GM18499 (cell line): ENCODE measurements around the gene BGN.

ENCODE experiments used
- ATAC-seq: cut with Tn5 transposase; IDR thresholded peaks from one replicate; pipeline ENCODE4 v1.9.1; 2021; ENCODE audit warnings: moderate number of reproducible peaks; ENCODE audit not compliant: insufficient read depth, unreplicated experiment

Gene BGN

DNA sequence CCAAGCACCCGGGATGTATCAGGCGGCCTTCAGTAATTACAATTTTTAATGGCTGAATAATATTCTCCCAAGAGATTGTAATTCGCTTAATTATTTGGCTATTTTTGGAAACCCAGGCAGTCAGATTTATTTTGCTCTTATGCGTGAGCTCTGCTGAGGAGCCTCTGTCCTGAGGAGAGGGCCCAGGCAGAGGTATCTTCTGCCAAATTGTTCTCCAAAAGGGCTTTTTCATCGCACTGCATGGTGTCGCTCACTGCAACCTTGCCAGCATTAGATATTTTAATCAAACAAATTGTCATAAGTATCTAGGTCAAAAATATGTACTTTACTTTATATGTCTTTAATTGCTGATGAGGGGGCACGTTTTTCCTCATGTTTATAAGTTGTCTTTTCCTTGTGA, 28.5 kb downstream of the BGN start:
- ATAC-seq = no peak

- no peak for ATAC-seq
These were observed 29.5 kb downstream of the BGN start for GRCh38 chrX:153524234-153524633.

- ATAC-seq = no peak
These were observed 30.7 kb downstream of the BGN start for GRCh38 chrX:153525451-153525850.

DNA sequence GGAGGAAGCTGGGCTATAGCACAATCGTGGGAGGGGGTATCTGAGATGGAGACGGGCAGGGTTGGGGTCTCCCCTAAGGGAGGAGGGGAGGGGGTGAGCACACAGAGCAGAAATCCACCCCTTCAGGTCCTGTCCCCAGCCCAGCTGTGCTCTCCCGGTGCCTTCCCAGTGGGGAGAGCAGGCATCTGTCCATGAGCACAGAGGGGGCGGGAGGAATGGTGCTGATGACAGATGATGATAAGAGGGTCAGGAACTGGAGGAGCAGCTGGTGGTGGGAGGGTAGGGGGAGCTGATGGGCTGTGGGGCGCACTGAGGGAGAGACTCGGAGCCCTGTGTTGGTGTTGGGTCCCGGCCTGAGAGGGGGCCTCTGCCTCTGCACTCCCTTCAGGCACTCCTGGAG, 31.3 kb downstream of the BGN start:
- ATAC-seq = no peak

- no peak for ATAC-seq
These were observed 32.0 kb downstream of the BGN start for GRCh38 chrX:153526801-153527200.

- ATAC-seq = no peak
These were observed 32.4 kb downstream of the BGN start for GRCh38 chrX:153527208-153527607.

GRCh38 chrX:153530411-153531129, 35.8 kb downstream of the BGN start:
- ATAC-seq = no peak

DNA sequence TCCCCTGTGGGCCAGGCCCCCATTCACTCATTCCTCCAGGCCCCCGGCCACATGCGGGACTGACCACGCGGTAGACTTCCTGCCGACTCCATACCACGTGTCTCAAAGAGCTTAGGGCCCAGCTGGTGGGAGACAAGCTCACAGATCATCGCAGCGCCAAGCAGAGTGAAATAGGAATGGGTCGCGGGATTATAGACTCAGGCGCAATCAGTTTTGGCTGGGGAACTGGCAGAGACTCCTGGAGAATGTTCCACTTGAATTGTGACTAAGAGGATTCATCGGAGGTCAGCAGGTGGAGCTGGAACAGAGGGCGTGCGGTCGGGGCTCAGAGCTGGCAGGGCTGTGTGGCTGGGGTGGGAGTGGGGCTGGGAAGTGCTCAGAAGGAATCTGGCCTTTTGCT, 38.3 kb downstream of the BGN start:
- ATAC-seq = no peak

DNA sequence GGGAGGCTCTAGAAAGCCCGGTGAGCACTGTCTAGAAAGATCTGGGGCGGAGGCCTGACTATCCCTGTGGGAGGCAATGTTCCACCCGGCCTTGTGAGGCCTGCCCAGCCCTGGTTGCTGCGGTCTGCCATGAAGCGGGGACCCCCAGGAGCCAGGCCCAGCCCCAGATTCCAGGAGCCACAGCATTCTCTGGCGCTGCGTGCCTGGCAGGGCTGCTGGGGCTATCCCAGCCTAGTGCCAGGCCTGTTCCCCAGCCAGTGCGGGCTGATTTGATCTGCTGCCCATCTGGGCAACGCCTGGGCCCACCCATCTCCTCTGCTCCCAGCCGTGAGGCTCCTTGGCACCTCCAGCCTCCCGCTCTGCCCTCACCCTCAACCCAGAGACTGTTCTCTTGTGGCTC, 42.3 kb downstream of the BGN start:
- ATAC-seq = no peak

GRCh38 chrX:153537526-153538295, 42.9 kb downstream of the BGN start:
- no peak for ATAC-seq

- ATAC-seq = no peak
These were observed 43.6 kb downstream of the BGN start for GRCh38 chrX:153538424-153538823.

DNA sequence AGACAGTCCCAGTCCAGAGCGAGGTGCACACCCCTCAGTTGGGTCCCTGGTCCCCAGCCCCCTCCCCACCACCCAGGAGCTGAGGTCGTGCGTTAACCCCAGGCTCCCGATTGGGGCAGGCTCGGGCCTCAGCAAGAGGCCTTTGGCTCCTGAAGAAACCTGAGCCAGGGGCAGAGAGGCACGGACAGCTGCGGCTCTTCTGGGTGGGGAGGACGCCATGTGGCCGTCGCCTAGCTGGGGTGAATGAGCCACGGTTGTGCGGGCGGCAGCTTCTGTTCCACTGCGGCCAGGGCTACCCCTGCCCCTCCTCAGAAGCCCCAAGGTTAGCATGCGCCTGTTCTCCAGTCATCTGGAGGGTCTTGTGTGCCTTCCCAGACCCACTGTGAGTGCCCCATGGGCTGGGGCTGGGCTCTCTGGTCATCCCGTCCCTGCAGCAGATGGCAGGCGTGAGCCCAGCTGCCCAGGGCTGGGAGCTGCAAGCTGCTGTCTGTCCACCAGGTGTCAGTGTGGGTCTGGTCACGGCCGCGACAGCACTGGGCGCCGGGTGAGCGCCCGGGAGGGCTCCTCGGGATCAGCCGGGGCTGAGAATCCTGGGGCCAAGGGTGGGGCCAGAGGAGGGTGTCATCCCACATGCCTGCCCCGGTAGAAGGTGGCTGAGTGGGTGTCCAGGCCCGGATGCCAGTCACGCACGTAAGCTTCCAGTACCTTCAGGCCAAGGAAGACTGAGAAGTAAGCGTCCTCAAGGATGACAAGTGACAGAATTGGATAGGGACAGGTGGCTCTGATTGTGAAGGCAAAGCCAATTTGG, 44.6 kb downstream of the BGN start:
- ATAC-seq = no peak

- no peak for ATAC-seq
These were observed 45.2 kb downstream of the BGN start for GRCh38 chrX:153539979-153540358.

GRCh38 chrX:153544727-153545126, 49.9 kb downstream of the BGN start:
- no peak for ATAC-seq

- ATAC-seq = no peak
These were observed 51.6 kb downstream of the BGN start for GRCh38 chrX:153546386-153546785.

DNA sequence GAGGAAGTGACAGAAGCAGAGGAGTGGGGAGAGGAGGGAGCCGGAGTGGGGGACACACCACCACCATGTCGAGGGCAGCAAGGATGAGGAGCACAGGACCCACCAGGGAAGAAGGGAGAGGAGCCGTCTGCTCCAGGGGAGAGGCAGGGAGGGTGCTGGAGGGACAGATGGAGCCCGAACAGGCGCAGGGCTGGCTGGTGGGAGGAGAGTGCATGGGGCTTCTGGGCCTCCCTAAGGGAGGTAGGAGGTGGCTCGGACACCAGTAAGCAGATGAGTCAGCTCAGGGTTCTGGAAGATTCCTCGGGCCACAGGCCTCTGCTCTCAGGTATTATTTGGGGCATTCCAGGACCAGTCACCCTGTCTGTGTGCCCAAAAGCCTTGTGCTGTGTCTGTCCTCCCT, 52.4 kb downstream of the BGN start:
- no peak for ATAC-seq

GRCh38 chrX:153549231-153549630, 54.5 kb downstream of the BGN start:
- ATAC-seq = no peak

DNA sequence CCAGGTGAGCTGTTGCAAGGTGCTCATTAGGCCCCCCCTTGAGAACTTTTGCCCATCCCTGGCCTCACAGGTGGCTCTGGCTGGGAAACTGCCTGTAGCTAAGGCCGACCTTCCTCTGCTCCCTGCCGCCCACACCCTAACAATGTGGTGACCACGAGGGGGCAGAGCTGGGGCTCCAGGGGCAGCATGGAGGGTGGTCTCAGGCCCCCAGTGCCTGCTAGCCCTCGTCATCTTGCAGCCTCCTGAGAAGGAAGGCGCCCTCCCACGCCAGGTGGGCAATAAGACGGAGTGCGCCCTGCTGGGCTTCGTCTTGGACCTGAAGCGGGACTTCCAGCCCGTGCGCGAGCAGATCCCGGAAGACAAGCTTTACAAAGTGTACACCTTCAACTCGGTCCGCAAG, 55.0 kb downstream of the BGN start:
- no peak for ATAC-seq

DNA sequence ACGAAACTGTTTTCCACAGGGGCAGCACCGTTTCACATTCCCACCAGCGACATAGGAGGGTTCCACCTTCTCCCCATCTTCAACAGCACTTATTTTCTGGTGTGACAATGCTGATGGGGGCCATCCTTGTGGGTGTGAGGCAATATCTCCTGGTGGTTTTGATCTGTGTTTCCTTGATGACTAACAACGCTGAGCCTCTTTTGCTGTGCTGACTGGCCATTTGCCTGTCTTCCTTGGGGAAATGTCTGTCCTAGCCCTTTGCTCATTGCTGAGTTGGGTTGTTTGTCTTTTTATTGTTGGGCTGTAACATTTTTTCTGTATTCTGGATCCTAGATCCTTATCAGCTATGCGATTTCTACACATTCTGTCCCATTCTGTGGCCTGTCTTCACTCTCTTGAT, 56.4 kb downstream of the BGN start:
- no peak for ATAC-seq

DNA sequence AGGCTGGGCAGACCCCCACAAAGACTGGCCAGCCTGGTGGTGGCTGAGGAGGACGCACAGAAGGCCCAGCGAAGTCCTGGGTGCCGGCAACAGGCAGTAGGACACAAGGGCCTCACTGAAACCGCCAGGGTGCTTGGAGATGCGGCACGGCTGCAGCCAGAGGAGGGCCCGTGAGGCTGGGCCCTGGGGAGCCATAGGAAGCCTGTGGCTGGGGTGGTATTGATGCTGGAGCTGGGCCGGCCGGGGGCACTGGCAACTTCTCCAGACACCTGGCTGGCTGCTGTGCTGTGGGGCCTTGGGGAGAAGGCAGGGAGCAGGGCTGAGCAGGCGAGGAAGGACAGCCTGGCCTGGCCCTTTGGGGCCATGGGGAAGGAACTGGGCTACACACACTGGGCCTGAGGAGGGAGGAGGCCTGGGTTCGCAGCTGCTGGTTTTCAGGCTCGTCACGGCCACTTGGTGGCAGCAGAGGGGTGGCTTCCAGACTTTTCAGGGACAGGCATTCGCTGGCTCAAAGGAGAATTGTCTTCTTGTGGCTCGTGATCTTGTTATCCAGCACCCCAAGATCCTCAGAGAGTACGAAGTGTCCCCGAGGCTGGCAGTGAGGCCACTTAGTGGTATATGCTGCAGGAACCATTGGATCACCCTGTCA, 59.9 kb downstream of the BGN start:
- no peak for ATAC-seq

DNA sequence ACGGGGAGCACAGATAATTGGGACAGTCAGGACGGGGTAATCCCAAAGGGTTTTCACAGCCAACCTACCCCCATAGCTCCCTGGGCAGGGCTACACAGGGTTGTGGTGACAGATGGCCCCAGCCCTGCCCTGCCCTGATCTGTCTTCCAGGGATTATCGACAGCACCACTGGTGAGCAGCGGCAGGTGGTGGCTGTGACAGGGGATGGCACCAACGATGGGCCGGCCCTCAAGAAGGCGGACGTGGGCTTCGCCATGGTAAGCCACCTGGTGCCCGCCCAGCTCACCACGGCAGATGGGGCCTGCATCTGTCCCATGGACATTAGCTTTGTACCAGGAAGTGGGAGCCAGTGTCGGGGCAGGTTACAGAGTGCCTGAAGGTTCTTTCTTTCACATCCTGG, 62.0 kb downstream of the BGN start:
- no peak for ATAC-seq
